Measurements from ENCODE around the gene LARGE2. TPM values are rescaled to one million over a fixed set of nuclear protein-coding genes. Genes with fewer than 3 reads are reported as not detected.

The LARGE2 gene
- total RNA-seq, 1 donor from 2014 or later: 5.0 TPM

DNA sequence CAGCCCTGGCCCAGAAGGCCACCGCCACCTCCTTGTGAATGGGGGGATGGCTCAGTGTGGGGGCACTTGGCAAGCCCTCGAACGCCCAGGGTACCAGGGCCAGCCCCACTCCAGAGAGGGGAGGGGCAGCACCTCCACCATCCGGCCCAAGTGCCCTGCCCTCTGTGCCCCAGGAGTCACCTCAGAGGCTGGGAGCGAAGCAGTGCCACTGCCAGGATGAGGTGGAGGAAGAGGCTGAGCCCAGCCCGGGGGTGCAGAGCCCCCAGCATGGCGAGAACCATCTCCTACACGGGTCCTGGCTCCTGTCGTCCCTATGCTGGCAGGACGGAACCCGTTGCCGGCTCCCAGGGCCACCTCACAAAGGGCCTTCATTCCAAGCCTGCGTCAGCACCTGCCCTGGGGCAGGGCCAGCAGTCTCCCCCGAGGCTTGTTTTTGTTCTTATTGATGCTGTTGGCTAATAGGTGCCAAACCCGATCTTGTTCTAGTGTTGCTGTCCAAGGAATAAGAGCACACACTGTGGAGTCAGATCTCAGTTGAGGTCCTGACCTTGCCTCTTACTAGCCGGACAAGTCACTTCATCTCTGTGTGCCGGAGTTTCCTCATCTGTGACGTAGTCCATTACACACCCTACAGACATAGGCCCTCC is 15.4 kb upstream of the LARGE2 start, which contains the start of gene FREY1:
Gene FREY1, minus strand, starts transcription at position 307 of the 647 bp plus-strand sequence. Its CDS starts 26 bp downstream, at position 281.
- no peak within 1 kb of the TSS for H3K27ac ChIP-seq
- H3K36me3 ChIP-seq: peaks cover 32% of the 10 kb centered on the region
- no peaks in the 10 kb centered on the region for H3K4me1 ChIP-seq
- intact Hi-C loops (cut with DNase I): no loop called here
- no peaks in the 10 kb centered on the region for H3K9me3 ChIP-seq
- ATAC-seq (no peak), DNase-seq (no peak)
- TF ChIP-seq, protein P1, sequence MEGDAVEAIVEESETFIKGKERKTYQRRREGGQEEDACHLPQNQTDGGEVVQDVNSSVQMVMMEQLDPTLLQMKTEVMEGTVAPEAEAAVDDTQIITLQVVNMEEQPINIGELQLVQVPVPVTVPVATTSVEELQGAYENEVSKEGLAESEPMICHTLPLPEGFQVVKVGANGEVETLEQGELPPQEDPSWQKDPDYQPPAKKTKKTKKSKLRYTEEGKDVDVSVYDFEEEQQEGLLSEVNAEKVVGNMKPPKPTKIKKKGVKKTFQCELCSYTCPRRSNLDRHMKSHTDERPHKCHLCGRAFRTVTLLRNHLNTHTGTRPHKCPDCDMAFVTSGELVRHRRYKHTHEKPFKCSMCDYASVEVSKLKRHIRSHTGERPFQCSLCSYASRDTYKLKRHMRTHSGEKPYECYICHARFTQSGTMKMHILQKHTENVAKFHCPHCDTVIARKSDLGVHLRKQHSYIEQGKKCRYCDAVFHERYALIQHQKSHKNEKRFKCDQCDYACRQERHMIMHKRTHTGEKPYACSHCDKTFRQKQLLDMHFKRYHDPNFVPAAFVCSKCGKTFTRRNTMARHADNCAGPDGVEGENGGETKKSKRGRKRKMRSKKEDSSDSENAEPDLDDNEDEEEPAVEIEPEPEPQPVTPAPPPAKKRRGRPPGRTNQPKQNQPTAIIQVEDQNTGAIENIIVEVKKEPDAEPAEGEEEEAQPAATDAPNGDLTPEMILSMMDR (IDR thresholded peaks at IDR 0.05): no peak
- H3K27me3 ChIP-seq (ENCODE audit: low read depth): no peaks in the 10 kb centered on the region
- no peak within 1 kb of the TSS for H3K4me3 ChIP-seq

GRCh38 chr11:45907911-45908370 is 14.5 kb upstream of the LARGE2 start:
- TF ChIP-seq, protein P1 (IDR thresholded peaks at IDR 0.05): no peak
- ATAC-seq (no peak), DNase-seq (no peak)
- Histone ChIP-seq H3K27me3 (ENCODE audit: low read depth) (no peaks in the 10 kb centered on the region), H3K4me1 (no peaks in the 10 kb centered on the region), H3K4me3 (no peak overlapping the region), H3K27ac (no peak overlapping the region), H3K36me3 (peaks cover 41% of the 10 kb centered on the region), H3K9me3 (no peaks in the 10 kb centered on the region)
- intact Hi-C loops (cut with DNase I): no loop called here

- Histone ChIP-seq H3K27me3 (ENCODE audit: low read depth) (no peaks in the 10 kb centered on the region), H3K36me3 (peaks cover 60% of the 10 kb centered on the region), H3K9me3 (no peaks in the 10 kb centered on the region), H3K4me3 (no peak overlapping the region), H3K27ac (no peak overlapping the region), H3K4me1 (no peaks in the 10 kb centered on the region)
- intact Hi-C loops (cut with DNase I): no loop called here
- TF ChIP-seq, protein P1 (IDR thresholded peaks at IDR 0.05): no peak
- DNase-seq: no peak
- ATAC-seq: no peak
Measured at GRCh38 chr11:45909594-45910475, 12.6 kb upstream of the LARGE2 start.

DNA sequence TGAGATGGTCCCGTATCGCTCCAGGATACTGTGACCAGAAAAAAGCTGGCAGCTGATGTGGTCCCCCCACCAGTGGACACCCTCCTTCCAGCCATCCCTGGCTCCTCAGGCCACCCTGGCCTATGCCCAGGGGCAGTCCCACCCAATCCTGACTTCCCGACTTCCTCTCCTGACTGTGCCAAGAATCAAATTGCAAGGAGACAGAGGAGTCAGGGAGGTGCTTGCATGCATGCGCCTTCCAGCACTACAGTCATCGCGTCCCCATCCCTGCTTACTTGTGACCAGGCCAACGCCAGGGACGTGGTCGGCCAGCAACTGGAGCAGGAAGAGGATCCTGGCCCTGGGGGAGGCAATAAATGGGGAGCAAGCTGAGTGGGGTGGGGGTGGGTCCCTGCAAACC is 11.8 kb upstream of the LARGE2 start:
- Histone ChIP-seq H3K27ac (no peak overlapping the region), H3K4me3 (no peak overlapping the region), H3K4me1 (no peaks in the 10 kb centered on the region), H3K9me3 (no peaks in the 10 kb centered on the region), H3K27me3 (ENCODE audit: low read depth) (no peaks in the 10 kb centered on the region), H3K36me3 (peaks cover 67% of the 10 kb centered on the region)
- DNase-seq (no peak), ATAC-seq (no peak)
- intact Hi-C loops (cut with DNase I): no loop called here
- TF ChIP-seq, protein P1 (IDR thresholded peaks at IDR 0.05): no peak

GRCh38 chr11:45913514-45913913 is 8.9 kb upstream of the LARGE2 start:
- TF ChIP-seq, protein P1 (IDR thresholded peaks at IDR 0.05): no peak
- H3K27ac ChIP-seq: no peak overlapping the region
- no peaks in the 10 kb centered on the region for H3K27me3 ChIP-seq (ENCODE audit: low read depth)
- no peak overlapping the region for H3K4me3 ChIP-seq
- H3K4me1 ChIP-seq: peaks cover 16% of the 10 kb centered on the region
- DNase-seq (no peak), ATAC-seq (no peak)
- peaks cover 73% of the 10 kb centered on the region for H3K36me3 ChIP-seq
- intact Hi-C loops (cut with DNase I): no loop called here
- H3K9me3 ChIP-seq: no peaks in the 10 kb centered on the region
